Measurements from ENCODE around the gene FIS1.
"Not testable (repeated sequence)": the region's sequence is repeated elsewhere in the genome, so short reads cannot be mapped to it uniquely, and the experiment has no call there.

Gene FIS1

DNA sequence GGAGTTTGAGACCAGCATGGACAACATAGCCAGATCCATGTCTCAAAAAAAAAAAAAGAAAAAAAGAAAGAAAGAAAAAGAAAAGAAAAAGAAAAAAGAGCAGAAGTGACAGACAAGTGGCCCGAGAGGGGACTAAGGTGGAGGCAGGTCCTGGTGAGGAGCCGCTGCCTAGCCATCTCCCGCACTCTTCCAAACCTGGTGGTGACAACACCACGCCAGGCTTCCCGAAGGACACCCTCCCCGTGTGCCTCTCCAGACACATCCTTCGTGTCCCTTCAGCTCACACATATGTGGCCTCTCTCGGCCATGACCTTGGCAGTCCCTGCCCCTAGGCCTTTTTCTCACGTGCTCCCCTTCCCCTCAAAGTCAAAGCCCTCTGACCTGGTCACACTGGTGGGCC lies 40.3 kb upstream of the FIS1 start:
- Histone ChIP-seq H3K36me3 (ENCODE audit: control insufficient read depth, insufficient read depth, low read length) (no peaks in the 10 kb centered on the region), H3K9me3 (ENCODE audit: control insufficient read depth, insufficient read depth, low read length) (no peaks in the 10 kb centered on the region), H3K27ac (ENCODE audit: low read length) (no peak overlapping the region), H3K4me1 (ENCODE audit: control insufficient read depth, insufficient read depth, low read length) (peaks cover 6% of the 10 kb centered on the region; the same call in 1 of the 2 replicates), H3K27me3 (ENCODE audit: control insufficient read depth, insufficient read depth, low read length) (no peaks in the 10 kb centered on the region), H3K4me3 (ENCODE audit: low read length) (no peak overlapping the region)
- DNase-seq (ENCODE audit: low read depth, low spot score) = no peak
- WGBS (ENCODE audit: insufficient coverage, insufficient read length) = no CpG with 5 or more reads among the region's 9 CpGs

DNA sequence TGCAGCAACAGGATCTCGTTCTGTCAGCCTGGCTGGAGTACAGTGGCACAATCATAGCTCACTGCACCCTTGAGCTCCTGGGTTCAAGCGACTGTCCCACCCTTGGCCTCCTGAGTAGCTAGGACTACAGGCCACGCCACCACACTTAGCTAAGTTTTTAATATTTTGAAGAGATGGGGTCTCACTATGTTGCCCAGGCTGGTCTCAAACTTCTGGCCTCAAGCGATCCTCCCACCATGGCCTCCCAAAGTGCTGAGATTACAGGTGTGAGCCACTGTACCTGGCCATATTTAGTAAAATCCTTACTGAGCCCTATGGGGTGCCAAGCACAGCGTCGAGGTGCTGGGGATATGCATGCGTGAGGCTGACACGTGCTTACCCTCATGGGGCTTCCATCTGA lies 36.0 kb upstream of the FIS1 start:
- not testable (repeated sequence) for DNase-seq (ENCODE audit: low read depth, low spot score); H3K36me3 ChIP-seq (ENCODE audit: control insufficient read depth, insufficient read depth, low read length); H3K4me1 ChIP-seq (ENCODE audit: control insufficient read depth, insufficient read depth, low read length); H3K9me3 ChIP-seq (ENCODE audit: control insufficient read depth, insufficient read depth, low read length); H3K4me3 ChIP-seq (ENCODE audit: low read length); H3K27me3 ChIP-seq (ENCODE audit: control insufficient read depth, insufficient read depth, low read length); H3K27ac ChIP-seq (ENCODE audit: low read length)
- WGBS (ENCODE audit: insufficient coverage, insufficient read length) = no CpG with 5 or more reads among the region's 8 CpGs

DNA sequence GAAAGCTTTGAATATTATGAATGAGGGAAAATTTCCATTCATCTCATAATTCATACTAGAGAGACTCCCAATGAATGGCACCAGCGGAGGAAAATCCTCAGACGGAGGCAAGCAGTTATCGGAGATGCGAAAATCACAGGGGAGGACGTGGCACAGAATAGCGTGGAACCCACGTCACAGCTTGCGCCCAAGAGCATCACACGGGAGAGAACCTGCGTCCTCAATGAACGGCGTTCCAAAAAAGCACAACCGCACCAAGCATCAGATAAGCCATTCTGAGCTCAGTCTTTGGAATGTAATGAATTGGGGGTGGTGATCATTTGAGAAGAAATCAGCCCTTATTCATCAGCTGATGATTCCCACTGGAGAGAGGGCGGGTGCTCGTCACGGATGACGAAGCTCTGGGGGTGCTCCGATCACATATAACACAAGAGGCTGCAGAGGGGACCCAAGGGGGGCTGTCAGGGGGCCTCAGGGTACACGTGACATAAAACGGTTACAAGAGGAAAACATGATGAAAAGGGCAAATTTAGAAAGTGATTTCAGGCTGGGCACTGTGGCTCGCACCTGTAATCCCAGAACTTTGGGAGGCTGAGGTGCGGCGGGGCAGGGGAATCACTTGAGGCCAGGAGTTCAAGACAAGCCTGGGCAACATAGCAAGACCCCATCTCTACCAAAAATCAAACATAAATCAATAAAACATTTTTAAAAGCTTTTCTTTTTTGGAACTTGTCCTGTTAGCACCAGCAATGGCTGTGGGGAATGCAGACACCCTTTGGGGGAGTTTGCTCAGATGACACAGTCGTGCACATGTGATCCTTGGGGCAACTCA lies 33.8 kb upstream of the FIS1 start:
- no peaks in the 10 kb centered on the region for H3K9me3 ChIP-seq (ENCODE audit: control insufficient read depth, insufficient read depth, low read length)
- WGBS (ENCODE audit: insufficient coverage, insufficient read length) = no CpG with 5 or more reads among the region's 24 CpGs

DNA sequence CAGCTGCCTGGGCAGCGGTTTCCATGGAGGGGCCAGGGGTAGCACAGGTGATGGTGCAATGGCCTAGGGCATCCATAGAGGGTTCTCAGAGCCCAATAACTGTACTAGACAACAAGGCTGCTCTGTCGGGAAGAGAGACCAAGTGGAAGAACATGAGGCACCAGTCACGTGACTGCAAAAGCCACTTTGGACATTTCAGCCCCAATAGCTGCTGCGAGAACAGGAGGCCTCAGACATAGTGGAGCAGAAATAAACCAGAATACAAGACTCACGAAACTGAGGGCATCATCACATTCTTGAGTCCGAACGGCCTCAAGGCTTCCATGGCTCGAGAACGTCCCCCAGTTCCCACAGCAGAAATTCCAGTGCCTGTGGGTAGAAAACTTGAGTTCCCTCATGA lies 32.3 kb upstream of the FIS1 start:
- no peak overlapping the region for H3K27ac ChIP-seq (ENCODE audit: low read length)
- H3K4me3 ChIP-seq (ENCODE audit: low read length) = no peak overlapping the region
- H3K9me3 ChIP-seq (ENCODE audit: control insufficient read depth, insufficient read depth, low read length) = no peaks in the 10 kb centered on the region
- no peaks in the 10 kb centered on the region for H3K36me3 ChIP-seq (ENCODE audit: control insufficient read depth, insufficient read depth, low read length)
- no peaks in the 10 kb centered on the region for H3K27me3 ChIP-seq (ENCODE audit: control insufficient read depth, insufficient read depth, low read length)
- no peaks in the 10 kb centered on the region for H3K4me1 ChIP-seq (ENCODE audit: control insufficient read depth, insufficient read depth, low read length)
- no peak for DNase-seq (ENCODE audit: low read depth, low spot score)
- no CpG with 5 or more reads among the region's 9 CpGs for WGBS (ENCODE audit: insufficient coverage, insufficient read length)

More for the DNA sequence above, 33.8 kb upstream of the FIS1 start:
- Histone ChIP-seq H3K36me3 (ENCODE audit: control insufficient read depth, insufficient read depth, low read length) (no peaks in the 10 kb centered on the region), H3K27me3 (ENCODE audit: control insufficient read depth, insufficient read depth, low read length) (no peaks in the 10 kb centered on the region), H3K27ac (ENCODE audit: low read length) (no peak overlapping the region), H3K4me3 (ENCODE audit: low read length) (no peak overlapping the region), H3K4me1 (ENCODE audit: control insufficient read depth, insufficient read depth, low read length) (peaks cover 2% of the 10 kb centered on the region; the same call in 1 of the 2 replicates)
- DNase-seq (ENCODE audit: low read depth, low spot score) = no peak

DNA sequence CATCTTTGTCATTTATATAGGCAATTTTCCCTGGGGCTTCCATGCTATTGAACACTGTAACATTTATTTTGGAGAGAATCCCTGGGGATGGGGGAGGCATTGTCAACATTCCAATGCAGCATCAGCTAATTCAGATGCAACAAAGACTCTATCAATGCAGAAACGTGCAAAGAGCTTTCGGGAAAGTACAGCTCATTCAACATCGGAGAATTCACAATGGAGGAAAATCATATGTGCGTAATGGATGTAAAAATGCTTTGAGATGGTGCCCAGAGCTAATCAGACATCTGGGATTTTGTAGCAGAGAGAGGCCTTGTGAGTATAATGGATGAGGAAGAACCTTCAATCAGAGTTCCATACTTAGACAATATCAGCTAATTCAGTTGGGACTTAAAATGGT lies 28.3 kb upstream of the FIS1 start:
- WGBS (ENCODE audit: insufficient coverage, insufficient read length) = no CpG with 5 or more reads among the region's 4 CpGs
- H3K27me3 ChIP-seq (ENCODE audit: control insufficient read depth, insufficient read depth, low read length) = no peaks in the 10 kb centered on the region
- no peak for DNase-seq (ENCODE audit: low read depth, low spot score)
- H3K4me3 ChIP-seq (ENCODE audit: low read length) = no peak overlapping the region
- H3K9me3 ChIP-seq (ENCODE audit: control insufficient read depth, insufficient read depth, low read length) = no peaks in the 10 kb centered on the region
- H3K36me3 ChIP-seq (ENCODE audit: control insufficient read depth, insufficient read depth, low read length) = no peaks in the 10 kb centered on the region
- H3K27ac ChIP-seq (ENCODE audit: low read length) = no peak overlapping the region
- H3K4me1 ChIP-seq (ENCODE audit: control insufficient read depth, insufficient read depth, low read length) = no peaks in the 10 kb centered on the region

DNA sequence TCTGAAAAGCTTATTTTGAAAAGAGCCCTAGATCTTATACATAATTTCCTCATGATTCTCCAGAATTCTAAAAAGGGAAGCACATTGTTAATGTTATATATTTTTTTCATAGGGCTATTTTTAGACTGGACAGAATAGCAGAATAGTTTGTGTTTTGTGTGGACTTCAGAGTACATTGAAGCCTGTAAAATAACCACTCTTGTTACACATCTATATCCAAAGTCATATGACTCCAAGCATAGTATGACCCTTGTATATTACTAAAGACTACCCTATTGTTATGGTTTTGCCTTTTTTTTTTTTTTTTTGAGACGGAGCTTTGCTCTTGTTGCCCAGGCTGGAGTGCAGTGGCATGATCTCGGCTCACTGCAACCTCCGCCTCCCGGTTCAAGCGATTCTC lies 26.1 kb upstream of the FIS1 start:
- no peaks in the 10 kb centered on the region for H3K4me1 ChIP-seq (ENCODE audit: control insufficient read depth, insufficient read depth, low read length)
- H3K36me3 ChIP-seq (ENCODE audit: control insufficient read depth, insufficient read depth, low read length) = no peaks in the 10 kb centered on the region
- H3K9me3 ChIP-seq (ENCODE audit: control insufficient read depth, insufficient read depth, low read length) = no peaks in the 10 kb centered on the region
- H3K27me3 ChIP-seq (ENCODE audit: control insufficient read depth, insufficient read depth, low read length) = no peaks in the 10 kb centered on the region
- WGBS (ENCODE audit: insufficient coverage, insufficient read length) = no CpG with 5 or more reads among the region's 5 CpGs
- no peak for DNase-seq (ENCODE audit: low read depth, low spot score)
- H3K27ac ChIP-seq (ENCODE audit: low read length) = no peak overlapping the region
- no peak overlapping the region for H3K4me3 ChIP-seq (ENCODE audit: low read length)

DNA sequence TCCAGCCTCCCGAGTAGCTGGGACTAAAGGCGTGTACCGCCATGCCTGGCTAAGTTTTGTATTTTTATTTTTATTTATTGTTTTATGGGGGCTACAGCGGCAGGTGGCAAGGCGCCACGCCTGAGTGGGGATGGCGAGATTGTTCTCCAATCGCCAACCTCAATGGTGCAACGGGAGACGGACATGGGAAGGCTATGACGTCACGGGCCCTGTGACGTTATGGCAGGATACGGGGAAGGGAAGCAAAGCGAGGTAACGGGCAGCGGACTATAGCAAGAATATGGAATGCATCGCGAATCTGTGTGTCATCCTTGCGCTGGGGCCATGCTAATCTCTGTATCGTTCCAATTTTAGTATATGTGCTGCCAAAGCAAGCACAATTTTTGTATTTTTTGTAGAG lies 24.8 kb upstream of the FIS1 start:
- H3K4me3 ChIP-seq (ENCODE audit: low read length) = no peak overlapping the region
- WGBS (ENCODE audit: insufficient coverage, insufficient read length) = no CpG with 5 or more reads among the region's 21 CpGs
- no peak for DNase-seq (ENCODE audit: low read depth, low spot score)
- no peaks in the 10 kb centered on the region for H3K36me3 ChIP-seq (ENCODE audit: control insufficient read depth, insufficient read depth, low read length)
- H3K27me3 ChIP-seq (ENCODE audit: control insufficient read depth, insufficient read depth, low read length) = no peaks in the 10 kb centered on the region
- no peak overlapping the region for H3K27ac ChIP-seq (ENCODE audit: low read length)
- H3K9me3 ChIP-seq (ENCODE audit: control insufficient read depth, insufficient read depth, low read length) = no peaks in the 10 kb centered on the region
- H3K4me1 ChIP-seq (ENCODE audit: control insufficient read depth, insufficient read depth, low read length) = no peaks in the 10 kb centered on the region

DNA sequence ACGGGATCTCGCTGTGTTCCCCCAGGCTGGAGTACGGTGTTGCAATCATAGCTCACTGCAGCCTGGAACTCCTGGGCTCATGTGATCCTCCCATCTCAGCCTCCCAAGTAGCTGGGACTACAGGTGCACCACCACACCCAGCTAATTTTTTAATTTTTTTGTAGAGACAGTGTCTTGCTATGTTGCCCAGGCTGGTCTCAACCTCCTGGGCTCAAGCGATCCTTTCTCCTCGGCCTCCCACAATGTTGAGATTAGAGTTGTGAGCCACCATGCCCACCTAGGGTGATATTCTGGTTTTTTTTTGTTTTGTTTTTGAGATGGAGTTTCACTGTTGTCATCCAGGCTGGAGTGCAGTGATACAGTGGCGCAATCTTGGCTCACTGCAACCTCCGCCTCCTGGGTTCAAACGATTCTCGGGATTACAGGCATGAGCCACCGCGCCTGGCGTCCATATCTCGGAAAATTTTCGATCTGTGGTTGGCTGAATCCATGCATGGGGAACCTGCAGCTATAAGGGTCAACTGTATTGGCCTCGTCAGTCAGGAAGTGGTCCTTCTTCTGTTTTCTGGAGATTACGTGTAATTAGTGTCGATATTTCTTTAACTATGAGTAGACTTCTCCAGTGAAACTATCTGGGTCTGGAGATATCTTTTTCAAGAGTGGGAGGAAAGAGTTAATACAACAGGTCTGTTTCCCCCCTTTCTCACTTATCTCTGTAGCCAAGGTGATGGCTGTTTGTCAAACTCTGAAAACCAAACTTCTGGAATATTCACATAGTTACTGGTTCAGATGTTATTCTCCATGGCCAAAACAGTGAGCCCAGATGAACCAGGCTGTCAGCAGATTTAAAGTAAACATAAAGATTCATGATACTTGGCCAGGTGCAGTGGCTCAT lies 21.0 kb upstream of the FIS1 start:
- WGBS (ENCODE audit: insufficient coverage, insufficient read length) = no CpG with 5 or more reads among the region's 17 CpGs
- Histone ChIP-seq H3K36me3 (ENCODE audit: control insufficient read depth, insufficient read depth, low read length) (no peaks in the 10 kb centered on the region), H3K27ac (ENCODE audit: low read length) (no peak overlapping the region), H3K4me1 (ENCODE audit: control insufficient read depth, insufficient read depth, low read length) (no peaks in the 10 kb centered on the region), H3K27me3 (ENCODE audit: control insufficient read depth, insufficient read depth, low read length) (no peaks in the 10 kb centered on the region), H3K9me3 (ENCODE audit: control insufficient read depth, insufficient read depth, low read length) (no peaks in the 10 kb centered on the region), H3K4me3 (ENCODE audit: low read length) (no peak overlapping the region)
- no peak for DNase-seq (ENCODE audit: low read depth, low spot score)

DNA sequence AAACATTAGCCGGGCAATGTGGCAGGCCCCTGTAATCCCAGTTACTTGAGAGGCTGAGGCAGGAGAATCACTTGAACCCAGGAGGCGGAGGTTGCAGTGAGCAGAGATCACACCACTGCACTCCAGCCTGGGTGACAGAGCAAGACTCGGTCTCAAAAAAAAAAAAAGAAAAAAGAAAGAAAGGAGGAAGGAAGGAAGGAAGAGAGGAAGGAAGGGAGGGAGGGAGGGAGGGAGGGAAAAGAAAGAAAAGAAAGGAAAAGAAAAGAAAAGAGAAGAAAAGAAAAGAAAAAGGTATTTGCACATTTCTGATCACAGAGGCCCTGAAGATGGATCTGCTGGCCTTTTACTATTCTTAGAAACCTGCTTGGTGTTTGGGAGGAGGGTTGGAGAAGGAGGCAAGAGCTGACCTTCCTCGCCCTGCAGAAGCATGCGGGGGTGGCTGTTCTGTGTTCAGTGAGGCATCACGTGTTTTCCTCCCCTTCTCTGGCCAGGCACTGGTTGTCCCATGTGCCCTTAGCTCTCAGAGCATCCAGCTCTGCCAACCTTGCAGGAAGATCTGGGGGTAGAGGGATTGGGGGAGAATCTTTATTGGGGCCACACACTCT lies 19.3 kb upstream of the FIS1 start:
- not testable (repeated sequence) for H3K36me3 ChIP-seq (ENCODE audit: control insufficient read depth, insufficient read depth, low read length); H3K4me3 ChIP-seq (ENCODE audit: low read length); H3K27me3 ChIP-seq (ENCODE audit: control insufficient read depth, insufficient read depth, low read length); H3K4me1 ChIP-seq (ENCODE audit: control insufficient read depth, insufficient read depth, low read length); H3K27ac ChIP-seq (ENCODE audit: low read length); DNase-seq (ENCODE audit: low read depth, low spot score); H3K9me3 ChIP-seq (ENCODE audit: control insufficient read depth, insufficient read depth, low read length)
- no CpG with 5 or more reads among the region's 6 CpGs for WGBS (ENCODE audit: insufficient coverage, insufficient read length)

DNA sequence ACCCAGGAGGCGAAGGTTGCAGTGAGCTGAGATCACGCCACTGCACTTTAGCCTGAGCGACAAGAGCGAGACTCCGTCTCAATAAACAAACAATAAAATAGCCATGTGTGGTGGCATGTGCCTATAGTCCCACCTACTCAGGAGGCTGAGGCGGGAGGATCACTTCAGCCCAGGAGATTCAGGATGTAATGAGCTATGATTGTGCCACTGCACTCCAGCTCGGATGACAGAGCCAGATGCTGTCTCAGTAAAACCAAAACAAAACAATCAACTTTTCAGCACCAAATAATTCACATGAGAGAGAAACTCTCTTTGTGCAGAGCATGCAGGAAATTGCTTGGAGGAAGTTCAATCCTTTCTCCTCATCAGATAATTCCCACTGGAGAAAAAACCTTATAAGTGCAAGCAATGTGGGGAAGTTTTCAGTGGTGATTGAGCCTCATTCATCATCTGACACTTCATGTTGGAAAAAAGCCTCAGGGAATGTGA lies 13.4 kb upstream of the FIS1 start:
- H3K9me3 ChIP-seq (ENCODE audit: control insufficient read depth, insufficient read depth, low read length) = no peaks in the 10 kb centered on the region
- WGBS (ENCODE audit: insufficient coverage, insufficient read length) = no CpG with 5 or more reads among the region's 7 CpGs
- DNase-seq (ENCODE audit: low read depth, low spot score) = no peak
- no peak overlapping the region for H3K27ac ChIP-seq (ENCODE audit: low read length)
- H3K27me3 ChIP-seq (ENCODE audit: control insufficient read depth, insufficient read depth, low read length) = no peaks in the 10 kb centered on the region; the same call in 1 of the 2 replicates
- H3K4me3 ChIP-seq (ENCODE audit: low read length) = no peak overlapping the region
- H3K36me3 ChIP-seq (ENCODE audit: control insufficient read depth, insufficient read depth, low read length) = no peaks in the 10 kb centered on the region
- no peaks in the 10 kb centered on the region for H3K4me1 ChIP-seq (ENCODE audit: control insufficient read depth, insufficient read depth, low read length)

All from iPS DF 6.9 (cell line).